GDM1 (cell line): ENCODE data around the gene TEX101.
"Not testable (repeated sequence)": the region's sequence is repeated elsewhere in the genome, so short reads cannot be mapped to it uniquely, and the experiment has no call there.

Source experiments
- DNase-seq: peaks from one replicate; lab custom pipeline; 2025; lab: John Stamatoyannopoulos, UW

TEX101 gene

GRCh38 chr19:43414554-43414953 is at the start of gene TEX101:
Gene TEX101 (plus strand): TSS chr19:43414890. CDS start chr19:43415920, 1,030 bp downstream.
- no peak for DNase-seq

- DNase-seq = not testable (repeated sequence)
Observed at GRCh38 chr19:43365677-43366076, 49.0 kb upstream of the TEX101 start.

GRCh38 chr19:43367822-43368221 is 46.9 kb upstream of the TEX101 start:
- no peak for DNase-seq

GRCh38 chr19:43368897-43369296 is 45.8 kb upstream of the TEX101 start:
- not testable (repeated sequence) for DNase-seq

- no peak for DNase-seq
Observed at GRCh38 chr19:43371909-43372308, 42.8 kb upstream of the TEX101 start.

- no peak for DNase-seq
Observed at GRCh38 chr19:43372462-43372861, 42.2 kb upstream of the TEX101 start.

- DNase-seq = not testable (repeated sequence)
Observed at GRCh38 chr19:43377624-43378023, 37.1 kb upstream of the TEX101 start.

- DNase-seq = no peak
Observed at GRCh38 chr19:43380008-43380407, 34.7 kb upstream of the TEX101 start.

- no peak for DNase-seq
Observed at GRCh38 chr19:43380771-43381386, 33.8 kb upstream of the TEX101 start.

- DNase-seq = not testable (repeated sequence)
Observed at GRCh38 chr19:43382586-43383216, 32.0 kb upstream of the TEX101 start.

- DNase-seq = not testable (repeated sequence)
Observed at GRCh38 chr19:43383254-43383653, 31.4 kb upstream of the TEX101 start.

GRCh38 chr19:43383759-43384158 is 30.9 kb upstream of the TEX101 start:
- not testable (repeated sequence) for DNase-seq

GRCh38 chr19:43390903-43391551 is 23.7 kb upstream of the TEX101 start:
- DNase-seq = not testable (repeated sequence)

- DNase-seq = not testable (repeated sequence)
Observed at GRCh38 chr19:43391552-43391935, 23.1 kb upstream of the TEX101 start.

- not testable (repeated sequence) for DNase-seq
Observed at GRCh38 chr19:43393501-43393900, 21.2 kb upstream of the TEX101 start.

GRCh38 chr19:43395561-43395960 is 19.1 kb upstream of the TEX101 start:
- no peak for DNase-seq

GRCh38 chr19:43406297-43406696 is 8.4 kb upstream of the TEX101 start:
- DNase-seq = no peak

- no peak for DNase-seq
Observed at GRCh38 chr19:43407416-43408005, 7.2 kb upstream of the TEX101 start.

- no peak for DNase-seq
Observed at GRCh38 chr19:43408043-43408442, 6.6 kb upstream of the TEX101 start.

GRCh38 chr19:43409415-43409814 is 5.3 kb upstream of the TEX101 start:
- DNase-seq = no peak

GRCh38 chr19:43412441-43412840 is 2.2 kb upstream of the TEX101 start:
- DNase-seq = no peak

- no peak for DNase-seq
Observed at GRCh38 chr19:43416951-43417623, 2.4 kb downstream of the TEX101 start.
